ENCODE measurements around the gene NIPAL4. TPM values are rescaled to one million over a fixed set of nuclear protein-coding genes. Genes with fewer than 3 reads are reported as not detected.

Gene NIPAL4
- total RNA-seq, 1 donor from 2014 or later = under 0.01 TPM

DNA sequence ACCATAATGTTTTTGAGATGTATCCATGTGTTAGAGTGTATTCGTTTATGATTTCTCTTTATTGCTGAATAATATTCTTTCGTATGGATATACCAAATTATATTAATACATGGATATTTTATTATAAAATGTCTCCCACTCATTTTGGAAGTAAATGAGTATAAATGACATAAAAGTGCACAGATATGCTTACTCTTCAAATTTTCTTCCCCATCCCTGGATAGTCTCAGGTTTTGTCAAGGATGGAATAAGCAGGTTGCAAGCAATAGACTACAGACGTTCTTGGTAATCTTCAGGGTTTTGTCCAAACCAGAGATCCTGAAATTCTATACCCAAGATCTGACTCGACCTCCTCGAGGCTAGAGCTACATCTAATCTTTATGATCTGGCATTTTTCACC, 50.7 kb downstream of the NIPAL4 start:
- H3K27ac ChIP-seq (ENCODE audit: low read depth, low read length) = peak overlapping the region; percentile 41
- peaks cover 13 to 26% (median 15%) of the 10 kb centered on the region in 3 donors for H3K4me1 ChIP-seq (ENCODE audit: control insufficient read depth in 3 of 3, insufficient read depth in 3 of 3, low read length in 3 of 3)

DNA sequence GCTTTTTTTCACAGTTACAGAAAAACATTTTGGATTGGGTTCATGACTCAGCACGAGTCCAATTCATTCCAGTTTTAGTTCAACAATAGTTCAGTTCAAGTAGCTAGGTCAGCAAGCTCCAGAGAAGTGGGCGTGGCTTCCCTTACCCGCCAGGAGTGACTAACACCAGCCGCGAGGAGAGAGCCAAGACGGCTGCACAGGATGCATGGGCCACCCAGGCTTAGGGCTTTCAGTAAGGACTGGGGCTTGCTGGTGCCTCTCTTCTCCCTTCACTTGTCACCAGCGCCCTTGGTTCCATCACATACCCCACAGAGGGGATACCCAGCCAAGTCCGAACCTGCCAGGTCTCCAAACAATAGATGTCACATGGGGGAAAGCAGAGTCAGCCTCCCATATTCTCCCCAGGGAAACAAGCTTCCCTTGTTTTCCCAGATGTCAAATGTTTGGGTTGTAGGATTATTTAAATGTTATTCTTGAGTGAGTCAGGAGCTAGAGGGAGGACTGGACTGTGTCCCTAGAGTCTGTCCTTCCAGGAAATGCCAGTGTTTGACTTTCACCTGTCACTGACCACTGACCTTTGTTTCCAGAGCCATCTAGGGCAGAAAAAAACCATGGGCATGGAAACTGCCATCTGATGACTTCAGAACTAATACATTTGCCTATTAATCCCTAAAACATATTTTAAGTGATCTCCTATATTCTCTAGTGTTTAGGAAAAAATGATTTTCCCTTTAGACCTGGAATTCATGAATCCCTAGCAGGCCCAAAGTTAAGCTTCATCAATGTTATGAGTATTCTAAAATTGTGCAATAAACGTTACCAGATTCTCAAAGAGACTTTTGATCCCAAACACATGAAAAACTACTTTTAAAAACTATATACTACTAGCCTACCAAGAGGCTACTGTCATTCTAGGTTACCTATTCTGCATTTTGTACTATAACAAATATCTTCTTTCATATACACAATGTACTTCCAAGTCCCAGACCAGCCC, 51.9 kb downstream of the NIPAL4 start:
- peak overlapping the region; percentile 64 for H3K27ac ChIP-seq (ENCODE audit: low read depth, low read length)
- peaks cover 16 to 36% (median 28%) of the 10 kb centered on the region in 3 donors for H3K4me1 ChIP-seq (ENCODE audit: control insufficient read depth in 3 of 3, insufficient read depth in 3 of 3, low read length in 3 of 3)
- H3K4me3 ChIP-seq (ENCODE audit: low read length in 3 of 3) = no peak overlapping the region
- no peak overlapping the region for H3K9ac ChIP-seq (ENCODE audit: low read depth in 1 of 3, low read length in 3 of 3)
- no peaks in the 10 kb centered on the region for H3K27me3 ChIP-seq (ENCODE audit: control insufficient read depth in 3 of 3, insufficient read depth in 3 of 3, low read length in 3 of 3)
- H3K9me3 ChIP-seq (ENCODE audit: control insufficient read depth in 3 of 3, low read length in 3 of 3) = no peaks in the 10 kb centered on the region
- H3K36me3 ChIP-seq (ENCODE audit: control insufficient read depth in 3 of 3, insufficient read depth in 3 of 3, low read length in 3 of 3) = peaks cover 8 to 18% (median 9%) of the 10 kb centered on the region in 3 donors

More for the DNA sequence above, 50.7 kb downstream of the NIPAL4 start:
- Histone ChIP-seq H3K4me3 (ENCODE audit: low read length in 3 of 3) (no peak overlapping the region), H3K36me3 (ENCODE audit: control insufficient read depth in 3 of 3, insufficient read depth in 3 of 3, low read length in 3 of 3) (peaks cover 8 to 26% (median 11%) of the 10 kb centered on the region in 3 donors), H3K27me3 (ENCODE audit: control insufficient read depth in 3 of 3, insufficient read depth in 3 of 3, low read length in 3 of 3) (no peaks in the 10 kb centered on the region), H3K9me3 (ENCODE audit: control insufficient read depth in 3 of 3, low read length in 3 of 3) (no peaks in the 10 kb centered on the region), H3K9ac (ENCODE audit: low read depth in 1 of 3, low read length in 3 of 3) (no peak overlapping the region)

DNA sequence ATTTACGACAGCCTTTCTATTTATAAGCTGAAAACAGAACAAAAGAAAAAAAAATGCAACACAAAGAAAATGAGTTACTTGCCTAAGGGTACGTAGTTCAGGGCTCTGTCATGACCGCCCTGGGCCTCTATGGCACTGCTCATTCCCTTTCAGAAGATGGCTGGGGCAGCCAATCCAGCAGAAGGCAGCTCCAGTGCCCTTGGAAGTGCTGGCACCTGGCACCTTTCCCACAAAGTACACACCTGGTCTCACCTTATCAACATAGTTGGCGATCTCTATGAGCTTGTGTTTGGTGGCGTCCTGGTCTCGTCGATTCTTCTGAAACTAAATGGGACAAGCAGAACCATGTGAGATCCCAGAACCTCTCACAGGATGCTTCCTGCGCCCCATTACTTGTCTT, 53.2 kb downstream of the NIPAL4 start:
- Histone ChIP-seq H3K27me3 (ENCODE audit: control insufficient read depth in 3 of 3, insufficient read depth in 3 of 3, low read length in 3 of 3) (no peaks in the 10 kb centered on the region), H3K4me3 (ENCODE audit: low read length in 3 of 3) (no peak overlapping the region), H3K27ac (ENCODE audit: low read depth, low read length) (no peak overlapping the region), H3K9ac (ENCODE audit: low read depth in 1 of 3, low read length in 3 of 3) (no peak overlapping the region), H3K36me3 (ENCODE audit: control insufficient read depth in 3 of 3, insufficient read depth in 3 of 3, low read length in 3 of 3) (peaks cover 3 to 12% (median 8%) of the 10 kb centered on the region in 3 donors), H3K9me3 (ENCODE audit: control insufficient read depth in 3 of 3, low read length in 3 of 3) (no peaks in the 10 kb centered on the region), H3K4me1 (ENCODE audit: control insufficient read depth in 3 of 3, insufficient read depth in 3 of 3, low read length in 3 of 3) (peaks cover 18 to 38% (median 33%) of the 10 kb centered on the region in 3 donors)

DNA sequence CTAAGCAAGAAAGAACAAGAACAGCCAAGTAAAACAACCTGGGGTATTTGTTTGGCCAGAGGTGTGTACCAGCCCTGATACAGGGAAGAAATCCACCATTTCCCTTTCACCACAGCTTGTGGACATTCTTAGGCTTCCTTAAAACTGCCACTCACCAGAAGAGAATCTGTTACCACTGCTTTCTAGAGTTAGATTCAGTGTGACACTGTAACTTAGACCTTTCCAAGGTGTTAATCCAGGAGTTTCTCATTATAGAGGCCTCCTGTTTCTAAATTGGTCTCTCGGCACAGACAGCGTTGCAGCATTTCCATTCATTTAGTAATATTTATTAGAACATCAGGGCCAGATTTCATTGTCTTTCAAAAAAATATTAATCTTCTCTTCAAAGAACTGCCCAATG, 55.0 kb downstream of the NIPAL4 start:
- Histone ChIP-seq H3K4me1 (ENCODE audit: control insufficient read depth in 3 of 3, insufficient read depth in 3 of 3, low read length in 3 of 3) (peaks cover 18 to 38% (median 33%) of the 10 kb centered on the region in 3 donors), H3K9me3 (ENCODE audit: control insufficient read depth in 3 of 3, low read length in 3 of 3) (no peaks in the 10 kb centered on the region), H3K4me3 (ENCODE audit: low read length in 3 of 3) (no peak overlapping the region), H3K27me3 (ENCODE audit: control insufficient read depth in 3 of 3, insufficient read depth in 3 of 3, low read length in 3 of 3) (no peaks in the 10 kb centered on the region), H3K9ac (ENCODE audit: low read depth in 1 of 3, low read length in 3 of 3) (no peak overlapping the region), H3K27ac (ENCODE audit: low read depth, low read length) (no peak overlapping the region), H3K36me3 (ENCODE audit: control insufficient read depth in 3 of 3, insufficient read depth in 3 of 3, low read length in 3 of 3) (peaks cover 0 to 6% (median 5%) of the 10 kb centered on the region in 3 donors)

DNA sequence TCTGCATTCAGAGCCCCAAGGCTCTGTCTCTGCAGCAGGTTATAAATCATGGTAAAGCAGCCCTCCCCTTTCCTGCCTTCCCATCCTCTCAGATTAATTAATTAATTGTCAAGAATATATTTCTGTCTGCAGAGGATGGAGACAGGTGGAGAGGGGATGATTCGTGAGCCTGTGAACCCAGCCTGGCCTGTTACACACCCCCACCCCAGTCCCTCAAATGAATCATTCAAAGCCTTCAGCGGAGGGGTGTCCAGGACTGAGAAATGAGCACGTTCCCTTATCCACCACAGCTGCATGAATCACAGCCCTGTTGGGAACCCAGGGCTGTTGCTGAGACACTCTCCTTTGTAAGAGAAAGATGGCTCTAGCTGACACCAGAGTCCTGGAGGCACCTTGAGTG, 56.0 kb downstream of the NIPAL4 start:
- peaks cover 0 to 6% (median 5%) of the 10 kb centered on the region in 3 donors for H3K36me3 ChIP-seq (ENCODE audit: control insufficient read depth in 3 of 3, insufficient read depth in 3 of 3, low read length in 3 of 3)
- no peak overlapping the region for H3K9ac ChIP-seq (ENCODE audit: low read depth in 1 of 3, low read length in 3 of 3)
- peak overlapping the region; percentile 54 for H3K27ac ChIP-seq (ENCODE audit: low read depth, low read length)
- no peaks in the 10 kb centered on the region for H3K27me3 ChIP-seq (ENCODE audit: control insufficient read depth in 3 of 3, insufficient read depth in 3 of 3, low read length in 3 of 3)
- no peak overlapping the region for H3K4me3 ChIP-seq (ENCODE audit: low read length in 3 of 3)
- H3K4me1 ChIP-seq (ENCODE audit: control insufficient read depth in 3 of 3, insufficient read depth in 3 of 3, low read length in 3 of 3) = peaks cover 18 to 37% (median 33%) of the 10 kb centered on the region in 3 donors
- no peaks in the 10 kb centered on the region for H3K9me3 ChIP-seq (ENCODE audit: control insufficient read depth in 3 of 3, low read length in 3 of 3)

DNA sequence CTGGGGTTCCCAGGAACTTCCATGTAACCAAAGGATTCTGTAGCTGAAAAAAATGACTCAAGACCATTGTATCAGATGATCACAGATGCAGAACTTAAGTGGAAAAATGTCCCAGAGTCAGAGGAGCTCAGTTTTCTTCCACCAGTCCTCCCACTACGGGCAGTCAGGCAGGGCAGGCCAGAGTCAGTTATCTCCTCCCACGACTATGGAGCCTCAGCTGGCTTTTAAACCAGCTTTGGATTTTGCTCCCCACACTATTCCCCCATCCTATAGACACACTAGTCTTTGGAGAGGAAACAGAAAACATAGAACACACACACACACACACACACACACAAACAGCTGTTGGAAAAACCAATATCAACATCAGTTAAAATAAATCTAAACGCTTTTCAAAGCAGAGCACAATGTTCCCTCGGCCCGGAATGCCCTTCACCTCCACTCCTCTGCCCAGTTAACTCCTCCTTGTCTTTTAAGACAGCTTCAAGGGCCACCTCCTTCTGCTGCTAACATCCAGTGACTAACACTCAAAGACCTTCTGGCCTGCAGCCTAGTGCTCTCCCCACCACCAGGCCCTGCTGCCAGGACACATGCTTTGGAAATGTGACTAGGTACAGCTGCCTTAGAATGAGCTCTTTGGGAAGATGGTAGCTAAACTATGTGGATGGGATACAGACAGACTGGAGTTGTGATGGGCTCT, 56.8 kb downstream of the NIPAL4 start:
- Histone ChIP-seq H3K27me3 (ENCODE audit: control insufficient read depth in 3 of 3, insufficient read depth in 3 of 3, low read length in 3 of 3) (no peaks in the 10 kb centered on the region), H3K36me3 (ENCODE audit: control insufficient read depth in 3 of 3, insufficient read depth in 3 of 3, low read length in 3 of 3) (peaks cover 0 to 6% (median 5%) of the 10 kb centered on the region in 3 donors), H3K4me1 (ENCODE audit: control insufficient read depth in 3 of 3, insufficient read depth in 3 of 3, low read length in 3 of 3) (peaks cover 13 to 34% (median 33%) of the 10 kb centered on the region in 3 donors), H3K27ac (ENCODE audit: low read depth, low read length) (peak overlapping the region; percentile 54), H3K4me3 (ENCODE audit: low read length in 3 of 3) (no peak overlapping the region), H3K9ac (ENCODE audit: low read depth in 1 of 3, low read length in 3 of 3) (peak overlapping the region in 1 of 3 donors; percentile 35), H3K9me3 (ENCODE audit: control insufficient read depth in 3 of 3, low read length in 3 of 3) (no peaks in the 10 kb centered on the region)

DNA sequence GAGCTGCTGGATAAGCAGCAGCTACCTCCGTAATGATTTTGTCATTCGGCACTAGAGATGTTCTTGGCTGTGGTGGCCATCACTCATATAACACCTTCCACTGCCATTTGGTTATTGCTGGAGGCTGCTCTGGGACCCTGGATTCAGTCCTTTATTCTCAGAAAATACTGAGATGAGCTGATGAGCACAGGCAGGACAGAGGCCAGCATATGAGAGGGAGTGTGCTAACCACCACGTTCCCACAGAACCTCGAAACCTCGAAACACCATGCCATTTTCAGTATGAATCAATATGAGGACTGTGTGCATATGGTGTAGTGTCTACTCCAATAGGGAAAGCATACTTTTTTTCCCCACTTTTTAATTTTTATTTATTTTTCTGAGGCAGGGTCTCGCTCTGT, 59.0 kb downstream of the NIPAL4 start:
- H3K27ac ChIP-seq (ENCODE audit: low read depth, low read length) = no peak overlapping the region
- no peaks in the 10 kb centered on the region for H3K9me3 ChIP-seq (ENCODE audit: control insufficient read depth in 3 of 3, low read length in 3 of 3)
- peaks cover 0 to 2% (median 0%) of the 10 kb centered on the region in 3 donors for H3K36me3 ChIP-seq (ENCODE audit: control insufficient read depth in 3 of 3, insufficient read depth in 3 of 3, low read length in 3 of 3)
- no peak overlapping the region for H3K4me3 ChIP-seq (ENCODE audit: low read length in 3 of 3)
- peaks cover 13 to 30% (median 28%) of the 10 kb centered on the region in 3 donors for H3K4me1 ChIP-seq (ENCODE audit: control insufficient read depth in 3 of 3, insufficient read depth in 3 of 3, low read length in 3 of 3)
- no peak overlapping the region for H3K9ac ChIP-seq (ENCODE audit: low read depth in 1 of 3, low read length in 3 of 3)
- no peaks in the 10 kb centered on the region for H3K27me3 ChIP-seq (ENCODE audit: control insufficient read depth in 3 of 3, insufficient read depth in 3 of 3, low read length in 3 of 3)

DNA sequence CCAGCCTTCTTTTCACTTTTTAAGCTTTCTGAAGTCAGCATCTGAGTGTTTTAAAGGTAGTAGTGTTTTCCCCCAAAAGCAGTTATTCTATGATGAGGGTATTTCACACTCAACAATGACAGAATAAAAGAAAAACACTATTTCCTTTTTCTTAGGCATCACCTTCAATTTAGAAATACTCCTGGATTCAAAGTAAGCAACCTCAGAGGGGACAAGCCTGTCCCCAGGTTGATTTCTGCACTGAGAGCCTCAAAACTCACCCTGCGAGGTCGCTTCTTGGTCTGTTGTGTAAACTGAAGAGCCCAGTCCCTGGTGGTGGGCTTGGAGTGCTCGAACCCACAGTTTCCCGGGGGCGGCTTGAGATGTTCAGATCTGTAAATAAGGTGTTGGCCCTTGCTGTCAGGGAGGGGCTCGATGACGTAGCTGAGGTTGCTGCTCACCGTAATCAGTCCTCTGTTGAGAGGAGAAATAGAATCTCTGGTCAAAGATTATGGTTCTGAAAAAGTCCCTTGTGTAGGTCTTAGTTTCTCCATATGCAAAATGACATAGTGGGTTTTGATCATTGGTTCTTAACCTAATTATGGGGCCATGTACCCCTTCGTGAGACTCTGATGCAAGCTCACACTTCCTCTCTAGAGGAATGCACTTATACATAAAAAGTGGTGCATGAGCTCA, 59.7 kb downstream of the NIPAL4 start:
- Histone ChIP-seq H3K27ac (ENCODE audit: low read depth, low read length) (no peak overlapping the region), H3K4me1 (ENCODE audit: control insufficient read depth in 3 of 3, insufficient read depth in 3 of 3, low read length in 3 of 3) (peaks cover 14 to 30% (median 25%) of the 10 kb centered on the region in 3 donors), H3K9ac (ENCODE audit: low read depth in 1 of 3, low read length in 3 of 3) (no peak overlapping the region), H3K27me3 (ENCODE audit: control insufficient read depth in 3 of 3, insufficient read depth in 3 of 3, low read length in 3 of 3) (no peaks in the 10 kb centered on the region), H3K9me3 (ENCODE audit: control insufficient read depth in 3 of 3, low read length in 3 of 3) (no peaks in the 10 kb centered on the region), H3K4me3 (ENCODE audit: low read length in 3 of 3) (no peak overlapping the region), H3K36me3 (ENCODE audit: control insufficient read depth in 3 of 3, insufficient read depth in 3 of 3, low read length in 3 of 3) (peaks cover 0 to 2% (median 0%) of the 10 kb centered on the region in 3 donors)

DNA sequence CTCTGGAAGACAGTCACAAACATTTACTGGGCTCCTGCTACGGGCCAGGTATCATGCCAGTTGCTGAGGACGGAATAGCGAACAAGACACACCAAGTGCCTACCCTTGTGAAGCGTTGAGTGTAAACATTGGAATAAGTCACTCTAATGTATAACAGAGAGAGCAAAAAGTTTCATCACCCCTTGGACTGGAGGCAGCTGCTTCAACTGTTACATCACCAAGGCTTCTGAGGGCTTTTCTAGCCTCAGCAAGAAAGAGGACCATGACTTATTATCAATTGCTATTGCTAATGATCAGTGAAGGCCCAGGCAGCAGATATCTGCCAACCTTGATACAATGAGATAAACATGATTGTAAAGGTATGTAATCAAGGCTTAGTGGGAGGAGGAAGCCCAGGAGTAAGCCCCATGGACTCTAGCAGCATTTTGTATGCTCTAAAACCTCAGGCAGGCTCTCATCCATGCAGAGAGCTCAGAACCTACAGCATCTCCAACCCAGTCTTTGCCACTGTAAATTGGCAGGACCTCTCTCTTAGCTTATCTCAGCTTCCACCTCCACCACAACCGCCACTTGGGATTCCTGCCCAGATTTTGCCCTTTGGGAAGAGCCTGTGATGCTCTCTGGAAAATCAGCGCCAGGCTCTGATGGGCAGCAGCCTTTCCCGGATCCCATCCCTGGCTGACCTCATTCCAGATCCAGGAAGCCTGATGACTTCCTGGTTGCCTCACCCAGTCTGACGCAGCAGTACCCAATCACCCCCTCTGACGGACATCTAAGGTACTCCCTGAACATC, 61.1 kb downstream of the NIPAL4 start:
- Histone ChIP-seq H3K9me3 (ENCODE audit: control insufficient read depth in 3 of 3, low read length in 3 of 3) (no peaks in the 10 kb centered on the region), H3K27ac (ENCODE audit: low read depth, low read length) (no peak overlapping the region), H3K9ac (ENCODE audit: low read depth in 1 of 3, low read length in 3 of 3) (no peak overlapping the region), H3K36me3 (ENCODE audit: control insufficient read depth in 3 of 3, insufficient read depth in 3 of 3, low read length in 3 of 3) (peaks cover 0 to 2% (median 0%) of the 10 kb centered on the region in 3 donors), H3K4me3 (ENCODE audit: low read length in 3 of 3) (no peak overlapping the region), H3K4me1 (ENCODE audit: control insufficient read depth in 3 of 3, insufficient read depth in 3 of 3, low read length in 3 of 3) (peaks cover 14 to 17% (median 14%) of the 10 kb centered on the region in 3 donors), H3K27me3 (ENCODE audit: control insufficient read depth in 3 of 3, insufficient read depth in 3 of 3, low read length in 3 of 3) (no peaks in the 10 kb centered on the region)

Measured in skeletal muscle tissue (tissue), 4 donors.